H1 (cell line): ENCODE data around the gene PHKA1. TPM values are rescaled to one million over a fixed set of nuclear protein-coding genes. Genes with fewer than 3 reads are reported as not detected.
"Not testable (repeated sequence)": the region's sequence is repeated elsewhere in the genome, so short reads cannot be mapped to it uniquely, and the experiment has no call there.

Experiments
- CTCF ChIA-PET: fragments of 300-600 bp; sonication (Branson Sonifier 250); formaldehyde crosslinking; loops from one replicate; lab custom pipeline; 2021; ENCODE audit not compliant: partially characterized antibody; lab: Charles Lee
- POLR2A ChIA-PET: fragments of 300-600 bp; sonication (Branson Sonifier 250); formaldehyde crosslinking; loops from one replicate; lab custom pipeline; 2021; ENCODE audit warnings: inconsistent platforms; ENCODE audit not compliant: partially characterized antibody; lab: Charles Lee
- DNase-seq, 2 experiments: peaks; one replicate each; pipeline versions ENCODE4 v3.0.0 to v3.0.0-alpha.2; 2010 to 2022; ENCODE audit warnings: low spot score in 2 of 2, low read depth in 1 of 2, mixed read lengths in 1 of 2
- FAIRE-seq: peaks from 2 replicates; lab custom pipeline; 2011; peaks lifted over from hg19 to GRCh38; lab: Jason Lieb, UNC
- H2AFZ ChIP-seq: 2 replicates; pipeline ENCODE4 v1.8.1; 2012; ENCODE audit warnings: low read length, inconsistent platforms
- H2AK5ac ChIP-seq: 2 replicates; pipeline ENCODE4 v1.6.1; 2013; ENCODE audit warnings: low read depth, low read length
- H2BK120ac ChIP-seq: replicated peaks from 2 replicates; pipeline ENCODE3; 2013; ENCODE audit warnings: low read depth, low read length, inconsistent platforms
- H2BK12ac ChIP-seq: 2 replicates; pipeline ENCODE4 v1.6.1; 2013; ENCODE audit warnings: low read depth, low read length
- H2BK15ac ChIP-seq: 2 replicates; pipeline ENCODE4 v1.6.1; 2013; ENCODE audit warnings: low read length
- H2BK20ac ChIP-seq: 2 replicates; pipeline ENCODE4 v1.6.1; 2013; ENCODE audit warnings: low read length
- H2BK5ac ChIP-seq: 2 replicates; pipeline ENCODE4 v1.6.1; 2013; ENCODE audit warnings: low read depth, low read length
- H3K14ac ChIP-seq: 2 replicates; pipeline ENCODE4 v1.6.1; 2013; ENCODE audit warnings: inconsistent platforms; ENCODE audit not compliant: insufficient read length
- H3K18ac ChIP-seq: 2 replicates; pipeline ENCODE4 v1.6.1; 2013; ENCODE audit warnings: low read length; ENCODE audit errors: extremely low read depth
- H3K23ac ChIP-seq: 2 replicates; pipeline ENCODE4 v1.6.1; 2013; ENCODE audit warnings: inconsistent platforms; ENCODE audit not compliant: insufficient read length
- H3K23me2 ChIP-seq: 2 replicates; pipeline ENCODE4 v1.6.1; 2013; ENCODE audit warnings: low read depth, low read length
- H3K27ac ChIP-seq: 2 replicates; pipeline ENCODE4 v1.6.1; 2011; ENCODE audit warnings: low read depth, low read length, inconsistent platforms
- H3K27me3 ChIP-seq, 4 experiments: replicated peaks in 1 of 4; 1 replicate in 1 of 4; 2 replicates in 3 of 4; pipeline versions ENCODE4 v1.6.1 to v1.8.1; 2011 to 2013; ENCODE audit warnings: low read length in 3 of 4, mild to moderate bottlenecking in 3 of 4, inconsistent platforms in 2 of 4, mixed read lengths in 2 of 4, moderate library complexity in 1 of 4; ENCODE audit not compliant: control insufficient read depth in 3 of 4, insufficient read depth in 3 of 4; ENCODE audit errors: extremely low read depth in 1 of 4
- H3K36me3 ChIP-seq, 4 experiments: 2 replicates each; pipeline versions ENCODE4 v1.6.1 to v1.8.1; 2011 to 2013; ENCODE audit warnings: mild to moderate bottlenecking in 4 of 4, low read length in 3 of 4, moderate library complexity in 2 of 4, control low read depth in 1 of 4, inconsistent platforms in 1 of 4; ENCODE audit not compliant: insufficient read depth in 4 of 4, control insufficient read depth in 2 of 4
- H3K4ac ChIP-seq: replicated peaks from 2 replicates; pipeline ENCODE3; 2013; ENCODE audit warnings: low read length, low read depth, mixed read lengths, inconsistent platforms; ENCODE audit not compliant: insufficient read length
- H3K4me1 ChIP-seq, 4 experiments: replicated peaks in 1 of 4; 1 replicate in 1 of 4; 2 replicates in 3 of 4; pipeline versions ENCODE4 v1.6.1 to v1.8.1; 2011 to 2013; ENCODE audit warnings: low read length in 3 of 4, inconsistent platforms in 2 of 4, mixed read lengths in 1 of 4; ENCODE audit not compliant: insufficient read depth in 4 of 4, control insufficient read depth in 3 of 4
- H3K4me2 ChIP-seq, 2 experiments: 2 replicates each; pipeline versions ENCODE4 v1.6.1 to v1.8.1; 2011 to 2013; ENCODE audit warnings: low read depth in 2 of 2, low read length in 2 of 2, control low read depth in 1 of 2, inconsistent platforms in 1 of 2, mild to moderate bottlenecking in 1 of 2; ENCODE audit not compliant: insufficient read depth in 1 of 2
- H3K4me3 ChIP-seq, 4 experiments: fragments of 200-600, 300-600 bp in 1 of 4; sonication (generic), shearing (Covaris generic), sonication (Bioruptor Twin) in 1 of 4; 2 replicates each; pipeline versions ENCODE4 v1.5.1 to v1.8.1; 2011 to 2016; ENCODE audit warnings: low read length in 4 of 4, low read depth in 3 of 4, control low read depth in 2 of 4, inconsistent platforms in 2 of 4, mild to moderate bottlenecking in 2 of 4, mixed read lengths in 1 of 4, moderate library complexity in 1 of 4; ENCODE audit not compliant: insufficient read depth in 2 of 4; ENCODE audit errors: extremely low read depth in 1 of 4
- H3K56ac ChIP-seq: replicated peaks from 2 replicates; pipeline ENCODE3; 2013; ENCODE audit warnings: low read depth, mild to moderate bottlenecking, mixed read lengths, low read length, inconsistent platforms; ENCODE audit not compliant: insufficient read length
- H3K79me1 ChIP-seq: 2 replicates; pipeline ENCODE4 v1.6.1; 2013; ENCODE audit warnings: low read depth, low read length, control low read depth
- H3K79me2 ChIP-seq, 2 experiments: 2 replicates each; pipeline versions ENCODE4 v1.6.1 to v1.8.1; 2012 to 2013; ENCODE audit warnings: low read length in 2 of 2, mild to moderate bottlenecking in 2 of 2, inconsistent platforms in 1 of 2; ENCODE audit not compliant: insufficient read depth in 2 of 2, control insufficient read depth in 1 of 2
- H3K9ac ChIP-seq, 4 experiments: replicated peaks in 1 of 4; 1 replicate in 1 of 4; 2 replicates in 3 of 4; pipeline versions ENCODE4 v1.6.1 to v1.8.1; 2011 to 2013; ENCODE audit warnings: low read depth in 3 of 4, low read length in 3 of 4, control low read depth in 2 of 4, mild to moderate bottlenecking in 2 of 4, moderate library complexity in 2 of 4, inconsistent platforms in 1 of 4; ENCODE audit errors: extremely low read depth in 1 of 4
- H3K9me3 ChIP-seq, 2 experiments: 2 replicates each; pipeline versions ENCODE4 v1.6.1 to v1.8.1; 2012 to 2013; ENCODE audit warnings: mild to moderate bottlenecking in 2 of 2, moderate library complexity in 2 of 2, control low read depth in 1 of 2, inconsistent platforms in 1 of 2, low read depth in 1 of 2, low read length in 1 of 2, mixed read lengths in 1 of 2; ENCODE audit not compliant: insufficient read depth in 2 of 2
- H4K20me1 ChIP-seq, 2 experiments: replicated peaks in 1 of 2; 2 replicates each; pipeline versions ENCODE3 to v1.8.1; 2011 to 2013; ENCODE audit warnings: inconsistent platforms in 2 of 2, low read length in 2 of 2, mild to moderate bottlenecking in 1 of 2; ENCODE audit not compliant: insufficient read depth in 2 of 2, control insufficient read depth in 1 of 2
- H4K5ac ChIP-seq: 2 replicates; pipeline ENCODE4 v1.6.1; 2013; ENCODE audit warnings: low read length, low read depth, mixed read lengths, inconsistent platforms; ENCODE audit not compliant: insufficient read length
- H4K8ac ChIP-seq: 2 replicates; pipeline ENCODE4 v1.8.0; 2013; ENCODE audit warnings: mild to moderate bottlenecking, moderate library complexity, low read length, inconsistent platforms; ENCODE audit not compliant: insufficient read depth; ENCODE audit errors: extremely low read depth
- H4K91ac ChIP-seq: replicated peaks from 2 replicates; pipeline ENCODE3; 2013; ENCODE audit warnings: low read length, mixed read lengths, inconsistent platforms; ENCODE audit not compliant: insufficient read length
- CBX8 ChIP-seq: fragments of 300-800, 300-1000 bp; sonication (generic); IDR thresholded peaks from 2 replicates; pipeline ENCODE4 v1.7.1; 2016; ENCODE audit warnings: low read depth, low read length, borderline replicate concordance
- CEBPB ChIP-seq: IDR thresholded peaks from 2 replicates; pipeline ENCODE4 v1.6.1; 2012; ENCODE audit warnings: low read depth, low read length
- PHF8 ChIP-seq: fragments of 200-600 bp; sonication (generic); conservative IDR thresholded peaks from 2 replicates; pipeline ENCODE4 v1.7.1; 2012; ENCODE audit warnings: low read depth, mild to moderate bottlenecking, inconsistent platforms, low read length, moderate library complexity
- RBBP5 ChIP-seq: IDR thresholded peaks from 2 replicates; pipeline ENCODE4 v1.7.1; 2012; ENCODE audit warnings: low read depth, mild to moderate bottlenecking, inconsistent platforms, low read length, moderate library complexity, borderline replicate concordance
- SP2 ChIP-seq: IDR thresholded peaks from 2 replicates; pipeline ENCODE4 v1.6.1; 2012; ENCODE audit warnings: mild to moderate bottlenecking, low read length, inconsistent platforms
- WGBS, 2 experiments: shearing (Covaris generic) in 1 of 2; methylation state at CpG; one replicate each; pipeline versions ENCODE4 v1.1.6 to v1.1.7; 2013 to 2015; ENCODE audit warnings: low lambda C conversion rate in 2 of 2, mixed read lengths in 2 of 2, inconsistent platforms in 1 of 2, low coverage in 1 of 2, missing lambda C conversion rate in 1 of 2; ENCODE audit not compliant: insufficient replicate concordance in 2 of 2, insufficient coverage in 1 of 2, insufficient read length in 1 of 2; ENCODE audit errors: extremely low coverage in 1 of 2, missing lambda C conversion rate in 1 of 2; 5-methylcytosine and 5-hydroxymethylcytosine counted together
- polyA plus RNA-seq, 7 experiments: library from polyadenylated mRNA; depleted of rRNA in 3 of 7; stranded (reverse) in 5 of 7; unstranded in 2 of 7; fragments of >200 nt in 5 of 7; fragments of 200-250 nt in 2 of 7; gene quantifications; 1 replicate in 5 of 7; 2 replicates in 1 of 7; 4 replicates in 1 of 7; pipeline versions ENCODE4 v1.2.1 to v1.2.3, GENCODE V29; 2011 to 2013; ENCODE audit warnings: missing spikeins in 2 of 7, mixed read lengths in 2 of 7
- total RNA-seq: library from RNA; stranded (reverse); fragmentation: NEBNext Ultra II Directional; extraction: Animal tissue kit (Norgen Biotek cat#: 25700); gene quantifications from 2 replicates; pipeline ENCODE4 v1.2.1, GENCODE V29; 2021
- TF ChIP-seq, protein P1 (sequence below): IDR thresholded peaks from 2 replicates; pipeline ENCODE4 v1.6.1; 2011; ENCODE audit warnings: low read depth, mild to moderate bottlenecking, low read length; ENCODE audit not compliant: insufficient read depth

The PHKA1 gene
- total and polyA plus RNA-seq, 2 of the 8 experiments (the other 6 are each of a cell fraction or from before 2014, with no cell fraction given): 4.2 to 7.2 TPM

DNA sequence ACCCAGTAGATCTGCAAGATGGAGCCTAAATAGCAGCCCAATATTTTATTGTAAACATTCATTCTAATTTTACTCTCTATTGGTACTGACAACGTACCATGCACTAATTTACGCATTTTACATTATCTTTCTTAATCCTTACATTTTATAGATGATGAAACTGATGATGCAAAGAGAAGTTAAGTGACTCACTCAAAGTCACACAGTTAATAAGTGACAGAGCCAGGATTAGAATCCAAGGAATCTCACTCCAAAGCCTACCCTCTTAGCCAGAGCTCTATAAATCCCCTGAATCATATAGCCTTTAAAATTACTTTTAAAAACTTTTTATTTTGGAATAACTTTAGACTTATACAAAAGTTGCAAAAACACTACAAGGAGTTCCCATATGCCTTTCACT, 37.6 kb downstream of the PHKA1 start (continued):
- TF ChIP-seq, protein P1, sequence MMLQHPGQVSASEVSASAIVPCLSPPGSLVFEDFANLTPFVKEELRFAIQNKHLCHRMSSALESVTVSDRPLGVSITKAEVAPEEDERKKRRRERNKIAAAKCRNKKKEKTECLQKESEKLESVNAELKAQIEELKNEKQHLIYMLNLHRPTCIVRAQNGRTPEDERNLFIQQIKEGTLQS: no peak
- no peak for TF ChIP-seq CEBPB
- TF ChIP-seq PHF8: no peak
- no peak for TF ChIP-seq CBX8
- TF ChIP-seq SP2: no peak
- no peak for TF ChIP-seq RBBP5
- TF ChIP-seq, all 59 proteins: peak for 0

DNA sequence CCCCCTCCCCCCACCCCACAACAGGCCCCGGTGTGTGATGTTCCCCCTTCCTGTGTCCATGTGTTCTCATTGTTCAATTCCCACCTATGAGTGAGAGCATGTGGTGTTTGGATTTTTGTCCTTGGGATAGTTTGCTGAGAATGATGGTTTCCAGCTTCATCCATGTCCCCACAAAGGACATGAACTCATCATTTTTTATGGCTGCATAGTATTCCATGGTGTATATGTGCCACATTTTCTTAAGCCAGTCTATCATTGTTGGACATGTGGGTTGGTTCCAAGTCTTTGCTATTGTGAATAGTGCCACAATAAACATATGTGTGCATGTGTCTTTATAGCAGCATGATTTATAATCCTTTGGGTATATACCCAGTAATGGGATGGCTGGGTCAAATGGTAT, 40.2 kb downstream of the PHKA1 start:
- H3K36me3 ChIP-seq, H4K8ac ChIP-seq, H3K4me2 ChIP-seq, H4K20me1 ChIP-seq, H3K23ac ChIP-seq, H3K79me2 ChIP-seq, H2BK5ac ChIP-seq, H4K5ac ChIP-seq, H3K27ac ChIP-seq, DNase-seq, H3K18ac ChIP-seq, H2BK120ac ChIP-seq, H3K4me3 ChIP-seq, H2AFZ ChIP-seq, H3K79me1 ChIP-seq, CTCF ChIA-PET, H3K4ac ChIP-seq, H4K91ac ChIP-seq, H2BK20ac ChIP-seq, H3K9me3 ChIP-seq, H3K23me2 ChIP-seq, H3K56ac ChIP-seq, H2BK12ac ChIP-seq, POLR2A ChIA-PET, H2AK5ac ChIP-seq, H3K9ac ChIP-seq, H3K4me1 ChIP-seq, H2BK15ac ChIP-seq, H3K14ac ChIP-seq, FAIRE-seq, H3K27me3 ChIP-seq: not testable (repeated sequence)
- no CpG with 5 or more reads among the region's 1 CpG for WGBS, 2 experiments
